ENCODE measurements around the gene DCT.

The DCT gene

DNA sequence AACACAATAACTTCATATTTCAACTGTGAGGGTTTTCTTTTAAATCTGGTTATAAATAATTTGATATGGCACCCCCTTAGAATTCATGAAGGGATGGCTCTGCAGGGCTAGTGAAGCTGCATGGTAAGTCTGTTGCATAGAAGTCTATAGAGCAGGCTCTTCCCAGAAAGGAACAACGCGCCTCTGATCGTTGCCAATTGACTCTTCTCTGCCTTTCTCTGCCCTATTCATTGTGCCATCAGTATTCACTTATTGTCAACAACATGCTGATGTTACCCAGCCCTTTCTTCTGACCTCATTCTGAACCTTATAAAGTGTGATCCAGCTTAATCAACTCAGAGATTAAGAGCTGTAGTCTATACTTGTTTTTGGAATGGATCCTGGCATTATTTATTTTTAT is 16.3 kb upstream of the DCT start:
- Histone ChIP-seq H3K4me1 (ENCODE audit: control insufficient read depth, insufficient read depth, low read length) (no peaks in the 10 kb centered on the region), H3K27me3 (ENCODE audit: control insufficient read depth, insufficient read depth, low read length) (no peaks in the 10 kb centered on the region), H3K4me2 (ENCODE audit: low read length) (no peak overlapping the region), H3K9ac (ENCODE audit: low read depth, low read length) (no peak overlapping the region), H3K9me3 (replicated peaks; ENCODE audit: low read length) (no peaks in the 10 kb centered on the region), H3K4me3 (ENCODE audit: low read length) (no peak overlapping the region), H3K36me3 (ENCODE audit: insufficient read depth, low read length) (no peaks in the 10 kb centered on the region)

DNA sequence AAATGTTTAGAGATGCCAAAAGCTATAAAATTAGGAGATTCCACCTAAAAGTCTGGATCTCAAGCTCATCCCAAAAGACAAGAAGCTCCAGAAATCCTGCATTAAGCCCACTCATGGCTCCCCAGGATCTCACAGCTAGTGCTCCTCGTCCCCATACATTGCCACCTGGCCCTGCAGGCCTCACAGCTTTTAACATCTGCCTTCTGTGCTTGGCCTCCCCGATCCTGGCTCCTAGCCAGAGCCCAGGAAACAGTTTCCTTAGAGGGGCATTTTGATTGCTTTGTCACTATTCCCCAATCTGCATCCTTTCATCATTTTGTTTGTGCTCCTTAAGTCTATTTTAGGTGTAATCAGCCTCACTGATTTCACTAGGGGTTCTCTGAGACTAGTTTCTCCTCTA is 14.5 kb upstream of the DCT start:
- Histone ChIP-seq H3K9ac (ENCODE audit: low read depth, low read length) (no peak overlapping the region), H3K27me3 (ENCODE audit: control insufficient read depth, insufficient read depth, low read length) (no peaks in the 10 kb centered on the region), H3K9me3 (replicated peaks; ENCODE audit: low read length) (no peaks in the 10 kb centered on the region), H3K4me2 (ENCODE audit: low read length) (no peak overlapping the region), H3K4me1 (ENCODE audit: control insufficient read depth, insufficient read depth, low read length) (no peaks in the 10 kb centered on the region), H3K4me3 (ENCODE audit: low read length) (no peak overlapping the region), H3K36me3 (ENCODE audit: insufficient read depth, low read length) (no peaks in the 10 kb centered on the region)

DNA sequence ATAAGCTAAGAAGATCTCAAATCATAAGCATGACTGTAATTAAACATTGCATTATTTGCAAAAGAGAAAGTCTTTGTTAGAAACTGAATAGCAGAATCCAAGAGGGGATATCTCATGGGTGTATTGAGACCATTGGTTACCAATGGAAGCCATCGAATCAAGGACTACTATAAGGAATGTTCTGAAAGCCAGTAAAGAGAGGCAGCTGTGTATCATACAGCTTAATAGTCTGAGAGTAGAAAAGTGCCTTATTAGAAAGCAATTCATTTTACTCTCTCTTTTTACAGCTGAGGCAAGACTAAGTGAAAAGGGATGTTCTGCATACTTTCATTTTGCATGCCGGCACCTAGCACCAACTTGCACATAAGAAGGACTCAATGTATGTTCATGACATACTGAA is 7.6 kb upstream of the DCT start:
- Histone ChIP-seq H3K4me1 (ENCODE audit: control insufficient read depth, insufficient read depth, low read length) (peaks cover 4% of the 10 kb centered on the region), H3K36me3 (ENCODE audit: insufficient read depth, low read length) (no peaks in the 10 kb centered on the region), H3K4me2 (ENCODE audit: low read length) (no peak overlapping the region), H3K9ac (ENCODE audit: low read depth, low read length) (no peak overlapping the region), H3K9me3 (replicated peaks; ENCODE audit: low read length) (no peaks in the 10 kb centered on the region), H3K4me3 (ENCODE audit: low read length) (no peak overlapping the region), H3K27me3 (ENCODE audit: control insufficient read depth, insufficient read depth, low read length) (peaks cover 5% of the 10 kb centered on the region)

DNA sequence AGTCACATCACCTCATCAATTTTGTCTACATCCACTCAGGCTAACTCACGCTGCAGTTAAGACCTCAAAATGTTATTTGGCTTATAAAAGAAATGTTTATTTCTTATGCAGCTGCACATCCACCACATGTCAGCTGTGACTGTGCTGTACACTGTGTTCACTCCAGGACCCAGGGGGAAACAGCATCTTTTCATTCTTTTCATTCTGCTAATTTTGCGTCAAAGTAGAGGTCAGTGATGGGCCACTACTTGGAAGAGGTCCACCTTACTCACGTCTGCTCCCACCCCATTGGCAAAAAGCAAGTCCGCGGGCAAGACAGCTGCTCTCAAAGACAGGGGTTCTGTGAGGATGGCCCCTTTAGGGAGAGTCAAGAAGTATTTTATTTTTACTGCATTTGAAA is 4.5 kb upstream of the DCT start:
- H3K4me1 ChIP-seq (ENCODE audit: control insufficient read depth, insufficient read depth, low read length), result peaks cover 18% of the 10 kb centered on the region

DNA sequence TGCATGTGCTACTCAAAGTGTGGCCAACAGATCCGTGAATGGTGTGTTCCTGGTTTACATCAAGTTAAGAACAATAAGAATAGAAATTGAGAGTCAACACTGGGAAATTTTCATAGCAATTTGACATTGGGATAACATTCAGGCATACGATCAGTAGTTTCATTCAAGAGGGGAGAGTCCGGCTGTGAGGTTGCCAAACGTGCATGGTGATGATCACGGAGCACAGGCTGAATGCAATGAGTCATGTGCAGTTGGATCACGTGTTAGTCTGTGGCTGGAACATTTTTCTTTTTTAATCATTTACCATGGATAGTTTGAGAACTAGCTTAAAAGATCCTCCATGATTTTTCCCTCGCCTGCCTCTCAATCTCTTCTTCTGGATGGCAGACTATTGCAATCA is 2.5 kb upstream of the DCT start:
- Histone ChIP-seq H3K27me3 (ENCODE audit: control insufficient read depth, insufficient read depth, low read length) (peaks cover 5% of the 10 kb centered on the region), H3K9ac (ENCODE audit: low read depth, low read length) (no peak overlapping the region), H3K36me3 (ENCODE audit: insufficient read depth, low read length) (no peaks in the 10 kb centered on the region), H3K9me3 (replicated peaks; ENCODE audit: low read length) (no peaks in the 10 kb centered on the region), H3K4me3 (ENCODE audit: low read length) (no peak overlapping the region), H3K4me2 (ENCODE audit: low read length) (no peak overlapping the region), H3K4me1 (ENCODE audit: control insufficient read depth, insufficient read depth, low read length) (peaks cover 18% of the 10 kb centered on the region)

More for the DNA sequence above, 4.5 kb upstream of the DCT start:
- Histone ChIP-seq H3K9me3 (replicated peaks; ENCODE audit: low read length) (no peaks in the 10 kb centered on the region), H3K4me3 (ENCODE audit: low read length) (no peak overlapping the region), H3K27me3 (ENCODE audit: control insufficient read depth, insufficient read depth, low read length) (peaks cover 5% of the 10 kb centered on the region), H3K4me2 (ENCODE audit: low read length) (no peak overlapping the region), H3K36me3 (ENCODE audit: insufficient read depth, low read length) (no peaks in the 10 kb centered on the region), H3K9ac (ENCODE audit: low read depth, low read length) (no peak overlapping the region)

DNA sequence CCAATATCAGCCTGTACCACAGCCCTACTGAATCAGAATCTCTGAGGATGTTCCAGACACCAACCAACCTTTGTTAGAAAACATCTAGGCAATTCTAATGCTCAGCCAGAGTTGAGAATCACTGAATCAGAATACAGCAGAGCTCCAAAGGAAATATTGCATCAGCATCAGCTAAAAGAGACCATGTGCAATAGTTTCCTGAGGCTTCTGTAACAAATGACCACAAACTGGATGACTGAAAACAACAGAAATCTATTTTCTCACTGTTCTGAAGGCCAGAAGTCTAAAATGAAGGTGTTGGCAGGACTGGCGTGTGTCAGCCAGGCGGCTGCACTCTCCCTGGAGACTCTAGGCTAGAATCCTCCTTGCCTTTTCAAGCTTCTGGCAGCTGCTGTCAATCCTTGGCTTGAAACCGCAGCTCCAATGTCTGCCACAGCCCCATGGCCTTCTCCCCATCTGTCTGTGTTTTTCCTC is 1.2 kb upstream of the DCT start:
- no peaks in the 10 kb centered on the region for H3K9me3 ChIP-seq (replicated peaks; ENCODE audit: low read length)
- no peaks in the 10 kb centered on the region for H3K36me3 ChIP-seq (ENCODE audit: insufficient read depth, low read length)
- no peak overlapping the region for H3K4me3 ChIP-seq (ENCODE audit: low read length)
- no peaks in the 10 kb centered on the region for H3K27me3 ChIP-seq (ENCODE audit: control insufficient read depth, insufficient read depth, low read length)
- no peak overlapping the region for H3K4me2 ChIP-seq (ENCODE audit: low read length)
- H3K4me1 ChIP-seq (ENCODE audit: control insufficient read depth, insufficient read depth, low read length), result peaks cover 18% of the 10 kb centered on the region
- no peak overlapping the region for H3K9ac ChIP-seq (ENCODE audit: low read depth, low read length)

DNA sequence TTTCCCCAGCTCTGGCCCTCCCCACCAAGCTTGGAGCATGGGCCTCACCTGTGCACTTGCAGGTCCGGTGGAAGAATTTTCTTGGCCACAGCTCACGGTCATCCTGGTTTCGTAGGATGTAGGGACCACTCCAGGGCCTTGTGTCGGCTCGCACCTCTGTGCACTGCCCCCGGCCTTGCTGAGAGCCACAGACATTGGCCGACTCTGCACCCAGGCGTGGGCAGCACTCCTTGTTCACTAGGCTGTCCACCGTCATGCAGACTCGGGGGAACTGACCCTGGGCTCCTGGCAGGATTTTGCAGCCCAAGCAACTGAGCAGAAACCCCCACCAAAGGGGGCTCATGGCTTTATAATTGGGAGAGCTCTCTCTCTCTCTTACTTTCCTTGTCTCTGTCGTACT is 569 bp downstream of the DCT start:
- peaks cover 18% of the 10 kb centered on the region for H3K4me1 ChIP-seq (ENCODE audit: control insufficient read depth, insufficient read depth, low read length)
- H3K4me3 ChIP-seq (ENCODE audit: low read length), result no peak overlapping the region
- H3K4me2 ChIP-seq (ENCODE audit: low read length), result no peak overlapping the region
- no peaks in the 10 kb centered on the region for H3K27me3 ChIP-seq (ENCODE audit: control insufficient read depth, insufficient read depth, low read length)
- no peaks in the 10 kb centered on the region for H3K9me3 ChIP-seq (replicated peaks; ENCODE audit: low read length)
- no peak overlapping the region for H3K9ac ChIP-seq (ENCODE audit: low read depth, low read length)
- no peaks in the 10 kb centered on the region for H3K36me3 ChIP-seq (ENCODE audit: insufficient read depth, low read length)

DNA sequence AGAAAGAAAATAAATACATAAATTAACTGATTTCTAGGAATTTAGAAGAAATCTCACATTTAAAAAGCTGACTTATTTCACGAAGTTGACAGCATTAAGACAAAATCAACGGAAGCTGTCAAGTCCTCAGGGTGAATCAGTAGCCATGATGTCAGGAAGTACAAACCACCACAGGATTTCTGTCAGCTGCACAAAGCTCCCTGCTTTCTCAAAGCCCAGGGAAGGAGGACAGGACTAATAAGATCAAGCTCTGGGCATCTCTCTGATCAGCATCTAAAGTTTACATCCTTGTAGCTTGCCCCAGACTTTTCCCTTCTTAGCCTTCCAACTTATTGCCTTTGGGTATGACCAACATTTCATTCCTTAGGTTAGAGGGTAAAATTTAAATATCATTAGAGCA is 9.4 kb downstream of the DCT start:
- H3K4me2 ChIP-seq (ENCODE audit: low read length), result no peak overlapping the region
- no peak overlapping the region for H3K4me3 ChIP-seq (ENCODE audit: low read length)
- H3K27me3 ChIP-seq (ENCODE audit: control insufficient read depth, insufficient read depth, low read length), result peaks cover 7% of the 10 kb centered on the region
- no peaks in the 10 kb centered on the region for H3K36me3 ChIP-seq (ENCODE audit: insufficient read depth, low read length)
- H3K4me1 ChIP-seq (ENCODE audit: control insufficient read depth, insufficient read depth, low read length), result no peaks in the 10 kb centered on the region
- H3K9me3 ChIP-seq (replicated peaks; ENCODE audit: low read length), result no peaks in the 10 kb centered on the region
- no peak overlapping the region for H3K9ac ChIP-seq (ENCODE audit: low read depth, low read length)

DNA sequence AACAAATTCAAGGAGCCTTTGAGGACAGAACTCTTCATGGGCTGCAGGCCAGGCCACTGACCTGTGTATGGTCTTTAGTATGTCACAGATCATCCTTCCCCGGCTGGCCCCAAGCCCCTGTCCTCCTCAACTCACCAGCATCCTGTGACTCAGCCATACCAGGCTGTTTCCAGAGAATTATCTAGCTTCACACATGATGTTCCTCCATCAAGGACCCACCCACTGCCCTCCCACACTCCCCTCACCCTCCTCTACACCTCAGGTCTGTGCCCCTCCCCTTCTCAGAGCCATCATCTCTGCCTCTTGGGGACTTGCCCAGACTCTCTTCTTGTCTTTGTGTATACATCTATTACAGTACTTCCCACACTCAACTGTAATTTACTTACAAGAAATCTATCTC is 14.7 kb downstream of the DCT start:
- no peaks in the 10 kb centered on the region for H3K4me1 ChIP-seq (ENCODE audit: control insufficient read depth, insufficient read depth, low read length)

DNA sequence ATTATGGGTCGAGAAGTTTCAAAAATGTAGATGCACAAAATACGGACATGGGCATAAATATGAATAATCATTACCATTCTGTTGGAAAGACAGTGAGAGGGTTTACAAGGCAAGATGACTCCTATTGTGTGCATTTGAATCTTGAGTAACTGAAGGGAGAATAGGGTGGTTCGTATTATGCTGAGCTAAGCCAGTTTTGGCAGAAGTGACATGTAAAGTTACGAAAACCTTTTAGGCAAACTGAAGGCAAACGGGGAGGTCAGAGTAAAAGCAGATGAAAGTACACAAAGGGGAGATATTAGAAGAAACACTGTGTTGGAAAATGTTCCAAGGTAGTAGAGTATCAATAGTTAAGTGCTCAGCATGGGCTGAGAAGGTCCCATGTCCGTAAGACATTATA is 16.8 kb downstream of the DCT start:
- no peak overlapping the region for H3K4me3 ChIP-seq (ENCODE audit: low read length)
- H3K9me3 ChIP-seq (replicated peaks; ENCODE audit: low read length), result no peaks in the 10 kb centered on the region
- no peaks in the 10 kb centered on the region for H3K4me1 ChIP-seq (ENCODE audit: control insufficient read depth, insufficient read depth, low read length)
- no peaks in the 10 kb centered on the region for H3K36me3 ChIP-seq (ENCODE audit: insufficient read depth, low read length)
- H3K9ac ChIP-seq (ENCODE audit: low read depth, low read length), result no peak overlapping the region
- H3K27me3 ChIP-seq (ENCODE audit: control insufficient read depth, insufficient read depth, low read length), result no peaks in the 10 kb centered on the region
- no peak overlapping the region for H3K4me2 ChIP-seq (ENCODE audit: low read length)

More for the DNA sequence above, 14.7 kb downstream of the DCT start:
- Histone ChIP-seq H3K4me3 (ENCODE audit: low read length) (no peak overlapping the region), H3K27me3 (ENCODE audit: control insufficient read depth, insufficient read depth, low read length) (no peaks in the 10 kb centered on the region), H3K9ac (ENCODE audit: low read depth, low read length) (no peak overlapping the region), H3K4me2 (ENCODE audit: low read length) (no peak overlapping the region), H3K9me3 (replicated peaks; ENCODE audit: low read length) (no peaks in the 10 kb centered on the region), H3K36me3 (ENCODE audit: insufficient read depth, low read length) (no peaks in the 10 kb centered on the region)

DNA sequence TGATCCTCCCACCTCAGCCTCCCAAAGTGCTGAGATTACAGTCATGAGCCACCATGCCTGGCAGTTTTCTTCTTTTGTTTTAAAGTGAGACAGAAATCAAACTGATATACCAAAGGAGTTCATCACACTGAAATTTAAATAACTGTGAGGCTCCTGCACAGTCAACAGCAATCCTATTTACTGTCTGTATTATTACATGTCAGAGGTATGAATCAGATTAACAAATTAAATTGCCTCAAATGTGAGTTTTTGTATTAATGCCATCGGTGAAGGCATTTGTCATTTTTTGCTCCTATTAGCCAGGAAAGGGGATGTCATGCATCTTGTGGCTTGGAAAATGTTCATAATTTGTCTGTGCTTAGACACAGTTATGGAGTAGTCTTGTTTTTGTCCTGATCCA is 20.4 kb downstream of the DCT start:
- H3K4me1 ChIP-seq (ENCODE audit: control insufficient read depth, insufficient read depth, low read length), result no peaks in the 10 kb centered on the region
- no peaks in the 10 kb centered on the region for H3K27me3 ChIP-seq (ENCODE audit: control insufficient read depth, insufficient read depth, low read length)
- no peaks in the 10 kb centered on the region for H3K36me3 ChIP-seq (ENCODE audit: insufficient read depth, low read length)
- H3K9ac ChIP-seq (ENCODE audit: low read depth, low read length), result no peak overlapping the region
- H3K9me3 ChIP-seq (replicated peaks; ENCODE audit: low read length), result no peaks in the 10 kb centered on the region
- H3K4me3 ChIP-seq (ENCODE audit: low read length), result no peak overlapping the region
- H3K4me2 ChIP-seq (ENCODE audit: low read length), result no peak overlapping the region

DNA sequence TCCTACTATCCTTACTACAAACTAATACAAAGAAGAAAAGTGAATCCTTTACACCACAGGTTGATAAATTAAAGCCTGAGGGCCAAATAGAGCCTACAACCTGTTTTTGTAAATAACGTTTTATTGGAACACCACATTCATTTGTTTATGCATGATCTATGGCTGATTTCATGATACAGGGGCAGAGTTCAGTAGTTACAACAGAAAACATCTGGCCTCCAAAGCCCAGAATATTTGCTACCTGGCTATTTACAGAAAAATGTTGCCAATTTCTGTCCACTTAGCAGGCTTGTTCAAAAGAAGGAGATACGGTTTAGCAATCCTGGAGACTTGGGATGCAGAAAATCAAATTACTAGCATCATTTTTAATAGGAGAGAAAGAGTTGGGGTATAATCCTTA is 24.1 kb downstream of the DCT start:
- no peaks in the 10 kb centered on the region for H3K27me3 ChIP-seq (ENCODE audit: control insufficient read depth, insufficient read depth, low read length)
- H3K36me3 ChIP-seq (ENCODE audit: insufficient read depth, low read length), result no peaks in the 10 kb centered on the region
- H3K9ac ChIP-seq (ENCODE audit: low read depth, low read length), result no peak overlapping the region
- H3K4me2 ChIP-seq (ENCODE audit: low read length), result no peak overlapping the region
- no peak overlapping the region for H3K4me3 ChIP-seq (ENCODE audit: low read length)
- H3K4me1 ChIP-seq (ENCODE audit: control insufficient read depth, insufficient read depth, low read length), result no peaks in the 10 kb centered on the region
- H3K9me3 ChIP-seq (replicated peaks; ENCODE audit: low read length), result no peaks in the 10 kb centered on the region
